Measurements from ENCODE around the gene MAP1S.

The MAP1S gene

GRCh38 chr19:17716309-17716929 is 2.9 kb upstream of the MAP1S start:
- POLR2A ChIA-PET, result no interaction called here
- CTCF ChIA-PET, result no interaction called here
- no peak for TF ChIP-seq PKNOX1 (IDR thresholded peaks at IDR 0.05)
- no peak for TF ChIP-seq CTBP1 (IDR thresholded peaks at IDR 0.05; ENCODE audit: borderline replicate concordance)
- no peak for TF ChIP-seq FOXM1 (IDR thresholded peaks at IDR 0.05; ENCODE audit: borderline replicate concordance)
- TF ChIP-seq LEF1 (IDR thresholded peaks at IDR 0.05; ENCODE audit: borderline replicate concordance), result no peak
- TF ChIP-seq HDGF (IDR thresholded peaks at IDR 0.05; ENCODE audit: borderline replicate concordance), result no peak
- TF ChIP-seq ELF4 (IDR thresholded peaks at IDR 0.05), result no peak
- TF ChIP-seq TARDBP (IDR thresholded peaks at IDR 0.05), result no peak
- TF ChIP-seq L3MBTL2 (conservative IDR thresholded peaks at IDR 0.05), result no peak
- no peak for TF ChIP-seq NFRKB (IDR thresholded peaks at IDR 0.05)
- no peak for TF ChIP-seq SUZ12 (IDR thresholded peaks at IDR 0.05)
- TF ChIP-seq ZNF384 (IDR thresholded peaks at IDR 0.05), result no peak
- no peak for TF ChIP-seq BHLHE40 (IDR thresholded peaks at IDR 0.05; ENCODE audit: borderline replicate concordance)
- no peak for DNase-seq (ENCODE audit: extremely low spot score)

GRCh38 chr19:17718550-17718946 is 732 bp upstream of the MAP1S start:
- TF ChIP-seq BHLHE40 (IDR thresholded peaks at IDR 0.05; ENCODE audit: borderline replicate concordance), result no peak
- no peak for TF ChIP-seq ELF4 (IDR thresholded peaks at IDR 0.05)
- TF ChIP-seq SP1 (IDR thresholded peaks at IDR 0.05), result no peak
- no peak for TF ChIP-seq TARDBP (IDR thresholded peaks at IDR 0.05)
- TF ChIP-seq CTBP1 (IDR thresholded peaks at IDR 0.05; ENCODE audit: borderline replicate concordance), result no peak
- TF ChIP-seq FOXK2 (IDR thresholded peaks at IDR 0.05), result no peak
- no peak for TF ChIP-seq ARNT (IDR thresholded peaks at IDR 0.05)
- no peak for TF ChIP-seq PKNOX1 (IDR thresholded peaks at IDR 0.05)
- TF ChIP-seq LEF1 (IDR thresholded peaks at IDR 0.05; ENCODE audit: borderline replicate concordance), result no peak
- TF ChIP-seq FOXA1 (IDR thresholded peaks at IDR 0.05), result no peak
- no peak for TF ChIP-seq HDGF (IDR thresholded peaks at IDR 0.05; ENCODE audit: borderline replicate concordance)
- TF ChIP-seq FOXM1 (IDR thresholded peaks at IDR 0.05; ENCODE audit: borderline replicate concordance), result no peak
- DNase-seq (ENCODE audit: extremely low spot score), result no peak
- ChIA-PET CTCF (no interaction called here), POLR2A (interaction anchor here (0.9 to 1.2 kb wide), 3 partner anchors 15 to 141 kb away, joined by 3 to 5 read pairs (median 3); partner anchors contain the start of gene RPL18A)

- no peak for TF ChIP-seq BHLHE40 (IDR thresholded peaks at IDR 0.05; ENCODE audit: borderline replicate concordance)
- TF ChIP-seq SP1 (IDR thresholded peaks at IDR 0.05), result no peak
- TF ChIP-seq FOXK2 (IDR thresholded peaks at IDR 0.05), result no peak
- TF ChIP-seq ELF4 (IDR thresholded peaks at IDR 0.05), result no peak
- TF ChIP-seq CTBP1 (IDR thresholded peaks at IDR 0.05; ENCODE audit: borderline replicate concordance), result no peak
- TF ChIP-seq FOXA1 (IDR thresholded peaks at IDR 0.05), result no peak
- no peak for TF ChIP-seq FOXM1 (IDR thresholded peaks at IDR 0.05; ENCODE audit: borderline replicate concordance)
- no peak for TF ChIP-seq ARNT (IDR thresholded peaks at IDR 0.05)
- no peak for TF ChIP-seq LEF1 (IDR thresholded peaks at IDR 0.05; ENCODE audit: borderline replicate concordance)
- no peak for DNase-seq (ENCODE audit: extremely low spot score)
- ChIA-PET CTCF (interaction anchor here (0.5 to 1.1 kb wide), 3 partner anchors 17 to 393 kb away, joined by 3 to 4 read pairs (median 3); no protein-coding TSS in a partner anchor), POLR2A (interaction anchor here (1.0 to 1.6 kb wide), 5 partner anchors 44 to 140 kb away, joined by 3 to 7 read pairs (median 4); partner anchors contain the start of gene RPL18A)
Measured at GRCh38 chr19:17719730-17720400, 585 bp downstream of the MAP1S start.

- DNase-seq (ENCODE audit: extremely low spot score), result no peak
- TF ChIP-seq LEF1 (IDR thresholded peaks at IDR 0.05; ENCODE audit: borderline replicate concordance) (no peak), HDGF (IDR thresholded peaks at IDR 0.05; ENCODE audit: borderline replicate concordance) (no peak), NFRKB (IDR thresholded peaks at IDR 0.05) (no peak), PKNOX1 (IDR thresholded peaks at IDR 0.05) (no peak), FOXM1 (IDR thresholded peaks at IDR 0.05; ENCODE audit: borderline replicate concordance) (no peak)
- ChIA-PET CTCF (interaction anchor here (0.6 kb wide), 1 partner anchor 113 kb away, joined by 4 read pairs; no protein-coding TSS in a partner anchor), POLR2A (interaction anchor here (1.2 to 1.6 kb wide), 2 partner anchors 46 to 54 kb away, joined by 4 to 7 read pairs; no protein-coding TSS in a partner anchor)
Measured at GRCh38 chr19:17720440-17720839, 1.2 kb downstream of the MAP1S start.

GRCh38 chr19:17721111-17721628 is 1.9 kb downstream of the MAP1S start:
- TF ChIP-seq LEF1 (IDR thresholded peaks at IDR 0.05; ENCODE audit: borderline replicate concordance) (no peak), HDGF (IDR thresholded peaks at IDR 0.05; ENCODE audit: borderline replicate concordance) (no peak), ZNF384 (IDR thresholded peaks at IDR 0.05) (no peak), L3MBTL2 (conservative IDR thresholded peaks at IDR 0.05) (no peak)
- POLR2A ChIA-PET, result no interaction called here
- CTCF ChIA-PET, result interaction anchor here (0.6 kb wide), 1 partner anchor 112 kb away, joined by 4 read pairs; no protein-coding TSS in a partner anchor
- no peak for DNase-seq (ENCODE audit: extremely low spot score)

GRCh38 chr19:17721821-17722220 is 2.5 kb downstream of the MAP1S start:
- ChIA-PET CTCF (no interaction called here), POLR2A (no interaction called here)
- DNase-seq (ENCODE audit: extremely low spot score), result no peak
- TF ChIP-seq ARNT (IDR thresholded peaks at IDR 0.05) (no peak), NFRKB (IDR thresholded peaks at IDR 0.05) (no peak), BHLHE40 (IDR thresholded peaks at IDR 0.05; ENCODE audit: borderline replicate concordance) (no peak), TARDBP (IDR thresholded peaks at IDR 0.05) (no peak), SP1 (IDR thresholded peaks at IDR 0.05) (no peak), FOXK2 (IDR thresholded peaks at IDR 0.05) (no peak), PKNOX1 (IDR thresholded peaks at IDR 0.05) (no peak), LEF1 (IDR thresholded peaks at IDR 0.05; ENCODE audit: borderline replicate concordance) (no peak), FOXM1 (IDR thresholded peaks at IDR 0.05; ENCODE audit: borderline replicate concordance) (no peak), ZNF384 (IDR thresholded peaks at IDR 0.05) (no peak)

All from HEK293T (cell line).